H1 (cell line): ENCODE measurements around the gene SMG7.

Experiments
- EGR1 ChIP-seq: IDR thresholded peaks from 2 replicates; pipeline ENCODE4 v1.6.1; 2011; ENCODE audit warnings: low read depth, low read length, borderline replicate concordance
- EZH2 ChIP-seq: fragments of 200-600 bp; sonication (generic); IDR thresholded peaks from 2 replicates; pipeline ENCODE4 v1.7.1; 2012; ENCODE audit warnings: low read depth, mild to moderate bottlenecking, moderate library complexity, low read length, inconsistent platforms; ENCODE audit not compliant: severe bottlenecking
- GABPA ChIP-seq: IDR thresholded peaks from 2 replicates; pipeline ENCODE4 v1.6.1; 2011; ENCODE audit warnings: mild to moderate bottlenecking, low read length, moderate library complexity, borderline replicate concordance; ENCODE audit not compliant: insufficient read depth
- RAD21 ChIP-seq, 2 experiments: IDR thresholded peaks in 1 of 2; conservative IDR thresholded peaks in 1 of 2; 2 replicates each; pipeline ENCODE4 v1.6.1; 2011; ENCODE audit warnings: low read depth in 2 of 2, low read length in 2 of 2, improper control_type of control experiment in 1 of 2, inconsistent platforms in 1 of 2, mild to moderate bottlenecking in 1 of 2, moderate library complexity in 1 of 2
- TAF1 ChIP-seq: IDR thresholded peaks from 2 replicates; pipeline ENCODE4 v1.6.1; 2011; ENCODE audit warnings: mild to moderate bottlenecking, low read depth, low read length

DNA sequence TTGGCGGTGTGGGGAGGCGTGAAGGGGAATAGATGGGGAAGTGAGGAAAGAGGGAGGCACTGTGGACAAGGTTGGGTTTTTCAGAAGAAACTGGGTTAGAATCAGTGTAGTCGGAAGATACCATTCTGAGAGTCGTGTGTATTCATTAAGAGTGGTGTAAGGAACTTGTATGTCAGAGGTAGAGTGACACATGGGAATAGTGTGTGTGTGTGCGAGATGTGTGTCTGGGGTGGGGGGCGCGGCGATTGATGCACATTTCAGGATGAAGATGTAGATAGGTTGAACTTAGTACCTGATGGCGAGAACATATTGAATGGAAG is 878 bp downstream of the SMG7 start:
- TF ChIP-seq RAD21 (IDR thresholded peaks at IDR 0.05 in 1 of 2, conservative IDR thresholded peaks at IDR 0.05 in 1 of 2; ENCODE audit: low read depth in 2 of 2, low read length in 2 of 2): no peak
- no peak for TF ChIP-seq EGR1
- no peak for TF ChIP-seq TAF1
- no peak for TF ChIP-seq EZH2
- TF ChIP-seq GABPA: no peak
